Activated naive CD8-positive, alpha-beta T cell treated with anti-CD3 and anti-CD28 coated beads for 36 hours (primary cell): ENCODE results near the gene C10orf88. TPM values are rescaled to one million over a fixed set of nuclear protein-coding genes. Genes with fewer than 3 reads are reported as not detected.
"Not testable (repeated sequence)": the region's sequence is repeated elsewhere in the genome, so short reads cannot be mapped to it uniquely, and the experiment has no call there.

Experiments
- DNase-seq: peaks from one replicate; pipeline ENCODE4 v3.0.0; 2021
- H3K27ac Mint-ChIP-seq: one replicate; pipeline ENCODE4 v1.8.0; 2022; ENCODE audit warnings: mild to moderate bottlenecking, moderate library complexity, mixed read lengths
- H3K27me3 Mint-ChIP-seq: one replicate; pipeline ENCODE4 v1.8.0; 2022; ENCODE audit warnings: mild to moderate bottlenecking, mixed read lengths
- H3K36me3 Mint-ChIP-seq: one replicate; pipeline ENCODE4 v1.8.0; 2021; ENCODE audit warnings: mild to moderate bottlenecking, mixed read lengths
- H3K4me1 Mint-ChIP-seq: one replicate; pipeline ENCODE4 v1.8.0; 2021; ENCODE audit warnings: mixed read lengths
- H3K4me3 Mint-ChIP-seq: one replicate; pipeline ENCODE4 v1.8.0; 2022; ENCODE audit warnings: mild to moderate bottlenecking, moderate library complexity, mixed read lengths
- H3K9me3 Mint-ChIP-seq: one replicate; pipeline ENCODE4 v1.8.0; 2022; ENCODE audit warnings: mixed read lengths
- total RNA-seq, 2 experiments: library from RNA; stranded (reverse); gene quantifications; one replicate each; pipeline ENCODE4 v1.2.3, GENCODE V29; 2021

C10orf88 gene
- total RNA-seq, 2 experiments from 2014 or later = 9.5 to 10.1 TPM

DNA sequence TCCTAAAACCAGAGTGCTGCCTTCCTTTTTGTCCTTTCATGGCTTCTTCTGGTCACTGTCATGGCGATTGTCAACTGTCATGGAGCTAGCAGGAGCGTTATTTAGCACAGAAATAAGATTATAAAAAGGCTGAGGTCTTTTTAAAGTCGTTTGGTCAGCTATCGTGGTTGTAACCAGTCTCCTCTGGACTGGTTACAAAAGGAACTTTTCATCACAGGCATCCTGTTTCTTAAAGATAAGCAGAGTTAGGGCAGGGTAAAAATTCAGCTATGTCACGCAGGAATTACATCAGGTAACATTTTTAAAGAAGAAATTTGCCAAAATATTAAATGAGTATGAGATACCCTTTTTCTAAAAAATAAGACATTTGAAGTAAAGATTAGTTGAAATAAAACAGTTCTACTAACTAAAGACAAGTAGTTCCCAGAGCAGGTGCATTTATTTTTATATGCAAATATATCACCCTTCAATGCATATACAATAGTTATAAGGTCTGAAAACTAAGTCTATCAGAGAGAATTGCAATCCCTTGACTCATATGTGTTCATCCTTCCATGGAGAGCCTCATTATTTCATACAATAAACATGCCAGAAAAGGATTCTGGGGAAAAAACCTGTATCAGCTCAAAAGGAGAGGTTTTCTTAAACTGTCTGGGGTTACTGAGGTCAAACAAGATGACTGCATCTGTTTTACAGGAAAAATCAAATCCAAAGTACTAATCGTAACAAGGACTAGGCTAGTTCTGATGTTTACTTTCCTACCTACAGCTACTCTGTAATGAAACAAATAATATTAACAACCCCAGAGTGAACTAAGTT, 22.7 kb downstream of the C10orf88 start:
- DNase-seq = no peak
- Mint-ChIP-seq H3K4me3 (no peak overlapping the region), H3K27ac (no peak overlapping the region)

DNA sequence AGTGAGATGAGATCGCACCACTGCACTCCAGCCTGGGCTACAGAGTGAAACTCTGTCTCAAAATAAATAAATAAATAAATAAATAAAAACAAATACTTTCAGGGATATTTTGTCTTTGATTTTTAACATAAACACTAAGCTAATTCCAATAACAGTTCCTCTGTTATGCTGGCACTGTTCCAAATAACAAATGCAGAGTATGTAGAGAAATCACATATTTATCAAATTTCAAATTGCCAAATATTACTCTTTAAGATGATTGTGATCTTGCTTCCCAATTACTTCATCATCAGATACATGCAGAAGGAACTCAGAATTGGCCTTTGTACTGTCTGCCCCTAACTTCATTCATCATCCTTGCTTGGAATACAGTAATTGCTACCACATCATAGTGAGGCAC, 23.9 kb downstream of the C10orf88 start:
- H3K4me1 Mint-ChIP-seq = no peaks in the 10 kb centered on the region
- no peaks in the 10 kb centered on the region for H3K27me3 Mint-ChIP-seq
- H3K9me3 Mint-ChIP-seq = no peaks in the 10 kb centered on the region
- DNase-seq = no peak
- H3K4me3 Mint-ChIP-seq = no peak overlapping the region
- H3K36me3 Mint-ChIP-seq = peaks cover 8% of the 10 kb centered on the region
- H3K27ac Mint-ChIP-seq = no peak overlapping the region

More for the DNA sequence above, 22.7 kb downstream of the C10orf88 start:
- H3K27me3 Mint-ChIP-seq = no peaks in the 10 kb centered on the region
- H3K4me1 Mint-ChIP-seq = no peaks in the 10 kb centered on the region
- H3K36me3 Mint-ChIP-seq = peaks cover 12% of the 10 kb centered on the region
- H3K9me3 Mint-ChIP-seq = no peaks in the 10 kb centered on the region

DNA sequence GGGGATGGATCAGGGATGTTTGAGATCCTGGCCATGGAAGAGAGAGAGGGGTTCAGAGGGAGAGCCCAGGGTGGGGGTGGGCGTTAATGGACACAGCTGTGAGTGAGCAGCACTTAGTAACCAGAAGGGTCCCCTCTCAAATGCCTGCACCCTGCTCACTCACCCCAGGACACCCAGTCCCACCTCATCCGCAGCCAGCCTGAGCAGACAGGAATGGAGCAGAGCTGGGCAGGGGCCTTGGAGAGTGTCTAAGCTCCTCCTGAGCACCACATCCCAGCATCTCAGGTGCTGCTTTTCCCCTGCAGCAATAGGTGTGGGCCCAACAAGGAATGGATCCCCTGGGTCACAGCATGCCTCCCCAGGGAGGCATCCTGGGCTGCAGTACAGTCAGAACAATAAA, 38.3 kb downstream of the C10orf88 start:
- DNase-seq = no peak
- Mint-ChIP-seq H3K4me1 (no peaks in the 10 kb centered on the region), H3K27me3 (peaks cover 8% of the 10 kb centered on the region), H3K9me3 (peaks cover 1% of the 10 kb centered on the region), H3K27ac (no peak overlapping the region), H3K4me3 (no peak overlapping the region), H3K36me3 (no peaks in the 10 kb centered on the region)

- Mint-ChIP-seq H3K4me1 (no peaks in the 10 kb centered on the region), H3K4me3 (no peak overlapping the region), H3K27me3 (peaks cover 8% of the 10 kb centered on the region), H3K36me3 (no peaks in the 10 kb centered on the region), H3K9me3 (peaks cover 1% of the 10 kb centered on the region), H3K27ac (no peak overlapping the region)
- DNase-seq = peak; percentile 43
These were observed 42.0 kb downstream of the C10orf88 start for GRCh38 chr10:122911889-122912484.

DNA sequence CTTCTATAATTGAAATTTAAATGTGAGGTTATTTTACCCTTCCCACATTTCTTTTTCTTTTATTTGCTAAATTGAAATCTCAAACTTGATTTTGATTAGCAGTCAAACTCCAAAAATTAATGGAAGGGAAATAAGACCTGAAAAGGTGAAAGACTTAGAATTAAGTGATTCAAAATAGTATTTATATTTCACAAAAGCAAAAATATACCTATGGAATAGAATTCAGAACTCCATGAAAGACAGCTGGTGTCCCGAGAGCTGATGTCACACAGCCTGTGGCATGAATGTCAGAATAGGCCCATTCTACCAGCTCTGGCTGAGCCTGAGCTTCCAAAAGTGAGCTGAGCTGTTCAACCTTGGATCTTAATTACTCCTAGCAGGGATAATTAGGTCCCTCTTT, 43.7 kb downstream of the C10orf88 start, which contains the start of gene FAM24A:
Gene FAM24A, plus strand, starts transcription at position 301 of the 400 bp plus-strand sequence. CDS start 1,025 bp downstream, outside the sequence.
- Mint-ChIP-seq H3K4me3 (no peak within 1 kb of the TSS), H3K9me3 (peaks cover 1% of the 10 kb centered on the region), H3K4me1 (no peaks in the 10 kb centered on the region), H3K27me3 (peaks cover 12% of the 10 kb centered on the region), H3K27ac (no peak within 1 kb of the TSS), H3K36me3 (no peaks in the 10 kb centered on the region)
- DNase-seq = no peak

- not testable (repeated sequence) for H3K4me3 Mint-ChIP-seq, DNase-seq, H3K36me3 Mint-ChIP-seq, H3K4me1 Mint-ChIP-seq, H3K27ac Mint-ChIP-seq
- Mint-ChIP-seq H3K27me3 (peaks cover 27% of the 10 kb centered on the region), H3K9me3 (peaks cover 13% of the 10 kb centered on the region)
These were observed 50.2 kb downstream of the C10orf88 start for GRCh38 chr10:122903861-122904260.

DNA sequence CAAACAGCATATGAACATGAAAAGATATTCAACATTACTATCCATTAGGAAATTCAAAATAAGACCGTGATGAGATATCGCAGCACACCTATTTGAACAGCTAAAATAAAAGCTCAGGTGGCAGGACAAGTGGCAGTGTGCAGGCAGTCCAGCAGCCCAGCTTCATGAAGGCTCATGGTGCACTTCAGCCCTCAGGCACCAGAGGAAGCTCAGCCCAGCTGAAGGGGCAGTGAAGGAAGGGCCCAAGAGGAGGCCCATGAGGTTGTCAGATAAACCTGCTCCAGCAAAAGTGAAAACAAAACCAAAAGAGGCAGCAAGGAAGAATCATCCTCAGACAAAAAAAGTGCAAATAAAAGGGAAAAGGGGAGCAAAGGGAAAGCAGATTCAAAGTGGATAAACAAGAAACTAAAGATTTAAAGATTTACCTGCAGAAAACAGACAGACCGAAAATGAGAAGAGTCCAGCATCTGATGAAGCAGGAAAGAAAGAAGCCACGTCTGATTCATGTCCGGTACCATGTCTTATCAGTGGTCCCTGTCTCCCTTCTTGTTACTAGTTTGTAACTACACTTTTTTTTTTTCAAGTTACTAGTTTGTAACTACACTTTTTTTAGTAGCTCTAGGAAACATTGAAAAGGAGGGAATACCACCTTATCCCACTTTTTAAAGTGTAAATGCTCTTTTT, 59.6 kb downstream of the C10orf88 start:
- Mint-ChIP-seq H3K36me3 (peaks cover 18% of the 10 kb centered on the region), H3K4me1 (no peaks in the 10 kb centered on the region), H3K27me3 (no peaks in the 10 kb centered on the region), H3K9me3 (no peaks in the 10 kb centered on the region), H3K27ac (no peak overlapping the region), H3K4me3 (no peak overlapping the region)
- DNase-seq = no peak

DNA sequence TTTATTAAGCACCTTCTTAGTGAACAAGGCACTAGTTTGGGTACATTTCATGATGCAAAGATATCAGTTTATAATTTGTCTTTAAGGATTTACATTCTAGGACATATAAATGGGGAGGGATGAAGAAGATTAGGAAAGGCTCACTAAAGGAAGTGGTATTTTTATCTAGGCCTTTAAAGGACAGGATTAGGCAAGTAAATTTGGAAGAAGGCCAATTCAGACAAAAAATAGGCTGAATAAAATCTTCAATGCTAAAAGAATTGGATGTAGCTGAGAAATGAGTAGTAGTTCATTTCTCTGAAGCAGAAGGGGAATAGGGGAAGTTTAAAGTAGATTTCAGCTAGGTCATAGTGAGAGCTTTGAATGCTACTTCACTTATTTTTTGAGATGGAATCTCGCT, 69.9 kb downstream of the C10orf88 start:
- Mint-ChIP-seq H3K36me3 (peaks cover 47% of the 10 kb centered on the region), H3K27ac (no peak overlapping the region), H3K4me3 (no peak overlapping the region), H3K4me1 (peaks cover 18% of the 10 kb centered on the region), H3K9me3 (no peaks in the 10 kb centered on the region), H3K27me3 (no peaks in the 10 kb centered on the region)
- no peak for DNase-seq

GRCh38 chr10:122882766-122883165, 71.3 kb downstream of the C10orf88 start:
- no peak for DNase-seq
- Mint-ChIP-seq H3K27me3 (no peaks in the 10 kb centered on the region), H3K4me3 (no peak overlapping the region), H3K9me3 (no peaks in the 10 kb centered on the region), H3K36me3 (peaks cover 53% of the 10 kb centered on the region), H3K4me1 (peaks cover 27% of the 10 kb centered on the region), H3K27ac (no peak overlapping the region)

Other genes starting within 250 kb of the C10orf88 start
- gene CUZD1, start 108.4 kb downstream of the C10orf88 start, total RNA-seq = 1 to 10 TPM; 1.7 to 2.0 TPM
- 10 to 100 TPM; 11.2 to 12.8 TPM for gene FAM24B, start 74.6 kb downstream of the C10orf88 start, total RNA-seq
- not detected for gene FAM24A, start 43.6 kb downstream of the C10orf88 start, total RNA-seq
- gene PSTK, start 26.2 kb upstream of the C10orf88 start, total RNA-seq = 1 to 10 TPM; 6.0 to 7.3 TPM
- gene IKZF5, start 54.6 kb upstream of the C10orf88 start, total RNA-seq = 10 to 100 TPM; 16.6 to 19.7 TPM
- gene ACADSB, start 54.8 kb upstream of the C10orf88 start, total RNA-seq = 10 to 100 TPM; 23.3 to 25.1 TPM
- gene HMX3, start 181.7 kb upstream of the C10orf88 start, total RNA-seq = under 1 TPM; 0.19 to 0.24 TPM
- under 1 TPM in 1 of 2 experiments, not detected in 1; 0.12 TPM for gene HMX2, start 193.9 kb upstream of the C10orf88 start, total RNA-seq
- 100 to 1,000 TPM; 257 to 258 TPM for gene BUB3, start 200.2 kb upstream of the C10orf88 start, total RNA-seq